Stimulated activated CD4-positive, alpha-beta T cell treated with anti-CD3 and anti-CD28 coated beads, Interleukin-2, amount 100 ng/mL, for 24 hours (primary cell): ENCODE data around the gene C3orf33.
"Not testable (repeated sequence)": the region's sequence is repeated elsewhere in the genome, so short reads cannot be mapped to it uniquely, and the experiment has no call there.

Source experiments
- DNase-seq, 2 donors: peaks; one replicate each; pipeline ENCODE4 v3.0.0-alpha.2; 2020

The C3orf33 gene

GRCh38 chr3:155805802-155806618 lies at the start of gene C3orf33:
C3orf33 (minus strand) TSS chr3:155806278; CDS start chr3:155806252, 26 bp downstream.
- DNase-seq = peak; percentile 78 to 81

- peak; percentile 96 to 98 for DNase-seq
Measured at GRCh38 chr3:155854141-155854940, 48.3 kb upstream of the C3orf33 start, which contains the start of gene SLC33A1. SLC33A1 (minus strand) TSS chr3:155854427; CDS start chr3:155853997, 430 bp downstream.

- peak in 1 of 2 donors; percentile 34 for DNase-seq
Measured at GRCh38 chr3:155853214-155854140, 47.4 kb upstream of the C3orf33 start.

GRCh38 chr3:155852341-155852740 lies 46.3 kb upstream of the C3orf33 start:
- DNase-seq = no peak

GRCh38 chr3:155849404-155849803 lies 43.3 kb upstream of the C3orf33 start:
- not testable (repeated sequence) for DNase-seq

- no peak for DNase-seq
Measured at GRCh38 chr3:155847993-155848392, 41.9 kb upstream of the C3orf33 start.

- DNase-seq = no peak
Measured at GRCh38 chr3:155846119-155846518, 40.0 kb upstream of the C3orf33 start.

GRCh38 chr3:155843569-155843968 lies 37.5 kb upstream of the C3orf33 start:
- no peak for DNase-seq

- no peak for DNase-seq
Measured at GRCh38 chr3:155835341-155836071, 29.4 kb upstream of the C3orf33 start.

GRCh38 chr3:155828490-155829098 lies 22.5 kb upstream of the C3orf33 start:
- DNase-seq = not testable (repeated sequence)

- no peak for DNase-seq
Measured at GRCh38 chr3:155815030-155815545, 9.0 kb upstream of the C3orf33 start.

GRCh38 chr3:155813224-155813623 lies 7.1 kb upstream of the C3orf33 start:
- not testable (repeated sequence) for DNase-seq

- DNase-seq = no peak
Measured at GRCh38 chr3:155809181-155809580, 3.1 kb upstream of the C3orf33 start.

GRCh38 chr3:155807823-155808222 lies 1.7 kb upstream of the C3orf33 start:
- DNase-seq = no peak

- DNase-seq = peak; percentile 26 to 67
Measured at GRCh38 chr3:155805204-155805801, 775 bp downstream of the C3orf33 start.

GRCh38 chr3:155804323-155804722 lies 1.8 kb downstream of the C3orf33 start:
- DNase-seq = no peak

- DNase-seq = no peak
Measured at GRCh38 chr3:155792532-155792931, 13.5 kb downstream of the C3orf33 start.

- no peak for DNase-seq
Measured at GRCh38 chr3:155791190-155791589, 14.9 kb downstream of the C3orf33 start.

- DNase-seq = no peak
Measured at GRCh38 chr3:155790272-155790925, 15.7 kb downstream of the C3orf33 start.

GRCh38 chr3:155785662-155786295 lies 20.3 kb downstream of the C3orf33 start:
- DNase-seq = no peak
